Memory B cell (primary cell): ENCODE measurements around the gene SORCS2.
"Not testable (repeated sequence)": the region's sequence is repeated elsewhere in the genome, so short reads cannot be mapped to it uniquely, and the experiment has no call there.

Experiments used
- ATAC-seq: fragments of 150-1000 bp; cut with Tn5 transposase; 2 replicates; pipeline ENCODE4 v1.10.0; 2021; ENCODE audit warnings: low read depth, mild to moderate bottlenecking, moderate library complexity
- DNase-seq, 2 donors: peaks; one replicate each; pipeline ENCODE4 v3.0.0; 2022; ENCODE audit warnings: low spot score in 2 of 2
- H3K27ac Mint-ChIP-seq: one replicate; pipeline ENCODE4 v1.8.0; 2022; ENCODE audit warnings: mild to moderate bottlenecking, moderate library complexity, mixed read lengths
- H3K27me3 Mint-ChIP-seq: one replicate; pipeline ENCODE4 v1.8.0; 2022; ENCODE audit warnings: mixed read lengths
- H3K36me3 Mint-ChIP-seq: one replicate; pipeline ENCODE4 v1.8.0; 2022; ENCODE audit warnings: mild to moderate bottlenecking, mixed read lengths
- H3K4me1 Mint-ChIP-seq: one replicate; pipeline ENCODE4 v1.8.0; 2022; ENCODE audit warnings: mixed read lengths
- H3K4me3 Mint-ChIP-seq: one replicate; pipeline ENCODE4 v1.8.0; 2022; ENCODE audit warnings: mild to moderate bottlenecking, moderate library complexity, mixed read lengths
- H3K9me3 Mint-ChIP-seq: one replicate; pipeline ENCODE4 v1.8.0; 2022; ENCODE audit warnings: mixed read lengths

SORCS2 gene

DNA sequence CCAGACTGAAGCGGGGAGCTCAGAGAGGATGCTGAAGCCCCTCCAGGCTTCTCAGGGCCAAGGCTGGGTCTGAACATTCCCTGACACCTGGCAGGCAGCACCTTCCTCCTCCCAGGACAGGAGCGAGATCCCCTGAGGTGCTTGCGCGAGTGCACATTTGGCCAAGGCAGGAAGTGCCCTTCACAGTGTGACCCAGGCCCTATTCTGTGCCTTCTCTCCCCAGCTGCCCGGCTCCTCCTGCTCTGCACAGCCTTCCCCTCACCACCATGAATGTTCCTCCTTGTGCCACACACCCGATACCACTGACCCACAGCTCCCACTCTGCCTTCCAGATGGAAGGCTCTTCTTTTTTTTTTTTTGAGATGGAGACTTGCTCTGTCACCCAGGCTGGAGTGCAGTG lies 259.5 kb downstream of the SORCS2 start:
- no peaks in the 10 kb centered on the region for H3K36me3 Mint-ChIP-seq
- ATAC-seq (no peak), DNase-seq (no peak)
- H3K9me3 Mint-ChIP-seq = peaks cover 3% of the 10 kb centered on the region
- H3K27ac Mint-ChIP-seq = no peak overlapping the region
- H3K4me1 Mint-ChIP-seq = no peaks in the 10 kb centered on the region
- no peak overlapping the region for H3K4me3 Mint-ChIP-seq
- peaks cover 1% of the 10 kb centered on the region for H3K27me3 Mint-ChIP-seq

- H3K27me3 Mint-ChIP-seq, H3K36me3 Mint-ChIP-seq, H3K4me3 Mint-ChIP-seq, H3K9me3 Mint-ChIP-seq, H3K4me1 Mint-ChIP-seq, ATAC-seq, DNase-seq: not testable (repeated sequence)
- H3K27ac Mint-ChIP-seq = peak overlapping the region; percentile 58
Observed at GRCh38 chr4:7452802-7453201, 260.5 kb downstream of the SORCS2 start.

DNA sequence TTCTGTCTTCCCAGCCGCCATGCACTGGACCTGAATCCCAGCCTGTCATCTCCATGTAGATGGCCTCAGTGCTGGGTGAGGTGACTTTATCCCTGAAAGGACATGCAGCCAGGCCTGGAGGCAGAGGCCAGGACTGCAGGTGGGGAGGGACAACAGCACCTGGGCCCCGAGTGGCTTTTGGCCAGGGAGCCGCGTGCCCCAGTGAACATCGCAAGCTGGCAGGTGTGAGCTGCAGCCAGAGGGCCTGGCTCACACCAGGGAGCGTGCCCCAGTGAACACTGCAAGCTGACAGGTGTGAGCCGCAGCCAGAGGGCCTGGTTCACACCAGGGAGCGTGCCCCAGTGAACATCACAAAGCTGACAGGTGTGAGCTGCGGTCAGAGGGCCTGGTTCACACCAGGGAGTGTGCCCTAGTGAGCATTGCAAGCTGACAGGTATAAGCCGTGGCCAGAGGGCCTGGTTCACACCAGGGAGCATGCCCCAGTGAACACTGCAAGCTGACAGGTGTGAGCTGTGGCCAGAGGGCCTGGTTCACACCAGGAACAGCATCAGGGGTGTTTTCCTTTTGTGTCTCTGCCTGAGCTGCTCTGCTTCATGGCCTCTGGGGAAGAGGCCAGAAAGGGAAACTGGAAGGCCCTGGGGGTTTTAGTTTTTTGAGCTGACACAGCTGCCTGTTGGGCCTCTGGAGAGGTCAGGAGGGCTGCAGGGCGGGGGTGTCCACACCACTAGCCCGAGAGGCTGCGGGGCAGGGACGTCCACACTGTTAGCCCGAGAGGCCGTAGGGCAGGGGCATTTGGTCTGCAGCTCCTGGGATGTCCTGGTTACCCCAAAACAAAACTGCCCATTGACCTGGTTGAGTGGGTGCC lies 265.1 kb downstream of the SORCS2 start:
- ATAC-seq (no peak), DNase-seq (no peak)
- no peak overlapping the region for H3K27ac Mint-ChIP-seq
- H3K9me3 Mint-ChIP-seq = peaks cover 3% of the 10 kb centered on the region
- H3K4me3 Mint-ChIP-seq = no peak overlapping the region
- no peaks in the 10 kb centered on the region for H3K36me3 Mint-ChIP-seq
- H3K4me1 Mint-ChIP-seq = no peaks in the 10 kb centered on the region
- peaks cover 3% of the 10 kb centered on the region for H3K27me3 Mint-ChIP-seq

DNA sequence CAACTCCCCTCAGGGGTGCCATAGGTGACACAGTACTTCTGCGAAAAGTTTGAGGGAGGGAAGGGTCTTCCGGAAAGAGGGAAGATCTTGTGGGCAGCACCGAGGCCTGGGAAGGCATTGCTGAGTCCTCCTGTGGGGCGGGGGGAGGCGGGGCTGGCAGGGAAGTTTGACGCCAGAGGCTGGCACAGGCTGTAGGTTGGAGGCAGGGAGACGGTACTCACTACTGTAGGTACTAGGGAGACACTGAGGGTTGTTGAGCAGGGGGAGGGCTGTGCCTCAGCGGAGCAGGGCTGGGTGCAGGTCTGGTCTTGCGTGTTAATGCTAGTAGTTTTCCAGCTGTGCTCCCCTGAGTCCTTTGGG lies 265.7 kb downstream of the SORCS2 start:
- Mint-ChIP-seq H3K36me3 (no peaks in the 10 kb centered on the region), H3K27me3 (peaks cover 2% of the 10 kb centered on the region), H3K4me1 (no peaks in the 10 kb centered on the region), H3K9me3 (no peaks in the 10 kb centered on the region), H3K4me3 (no peak overlapping the region), H3K27ac (no peak overlapping the region)
- DNase-seq = no peak
- ATAC-seq = no peak

DNA sequence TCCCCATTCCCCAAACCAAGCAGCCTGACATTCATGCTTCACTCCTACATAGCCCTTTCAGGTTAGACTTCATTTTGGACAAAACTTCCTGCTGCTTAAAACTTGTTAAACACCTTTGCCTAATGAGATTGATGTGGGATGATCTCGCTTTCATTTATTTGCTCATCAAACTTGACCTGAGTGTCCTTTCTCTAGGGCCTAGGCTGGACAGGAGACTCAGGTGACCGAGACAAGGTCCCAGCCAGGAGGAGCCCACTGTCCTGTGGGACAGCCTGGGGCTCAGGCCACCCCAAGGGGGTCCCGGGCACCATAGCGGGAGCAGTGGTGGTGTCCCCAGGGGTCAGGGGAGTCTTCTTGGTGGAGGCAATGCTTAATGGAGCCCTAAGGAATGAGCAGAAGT lies 266.1 kb downstream of the SORCS2 start:
- Mint-ChIP-seq H3K36me3 (no peaks in the 10 kb centered on the region), H3K4me1 (no peaks in the 10 kb centered on the region), H3K27me3 (peaks cover 2% of the 10 kb centered on the region), H3K9me3 (no peaks in the 10 kb centered on the region), H3K4me3 (no peak overlapping the region), H3K27ac (no peak overlapping the region)
- DNase-seq = no peak
- ATAC-seq = no peak

DNA sequence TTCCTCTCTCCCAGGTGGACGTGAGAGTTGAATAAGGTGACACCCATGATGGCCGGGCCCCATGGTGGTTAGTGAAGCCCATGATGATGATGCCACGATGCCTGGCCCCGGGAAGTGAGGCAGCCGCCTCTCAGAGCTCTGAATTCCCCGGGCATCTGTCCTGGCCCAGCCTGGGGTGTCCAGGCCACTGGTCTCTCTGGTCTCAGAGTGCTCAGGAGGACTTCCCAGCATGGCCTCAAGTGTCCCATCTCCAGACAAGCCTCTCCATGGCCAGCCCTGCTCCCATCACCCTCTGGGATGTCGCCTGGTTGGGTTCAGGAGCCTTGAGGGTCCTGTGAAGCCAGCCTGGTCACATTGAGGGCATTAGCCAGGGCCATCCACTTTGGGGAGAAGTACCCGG lies 267.1 kb downstream of the SORCS2 start:
- DNase-seq = no peak
- Mint-ChIP-seq H3K36me3 (no peaks in the 10 kb centered on the region), H3K27me3 (peaks cover 2% of the 10 kb centered on the region), H3K4me1 (no peaks in the 10 kb centered on the region), H3K9me3 (no peaks in the 10 kb centered on the region), H3K4me3 (no peak overlapping the region), H3K27ac (no peak overlapping the region)
- no peak for ATAC-seq

DNA sequence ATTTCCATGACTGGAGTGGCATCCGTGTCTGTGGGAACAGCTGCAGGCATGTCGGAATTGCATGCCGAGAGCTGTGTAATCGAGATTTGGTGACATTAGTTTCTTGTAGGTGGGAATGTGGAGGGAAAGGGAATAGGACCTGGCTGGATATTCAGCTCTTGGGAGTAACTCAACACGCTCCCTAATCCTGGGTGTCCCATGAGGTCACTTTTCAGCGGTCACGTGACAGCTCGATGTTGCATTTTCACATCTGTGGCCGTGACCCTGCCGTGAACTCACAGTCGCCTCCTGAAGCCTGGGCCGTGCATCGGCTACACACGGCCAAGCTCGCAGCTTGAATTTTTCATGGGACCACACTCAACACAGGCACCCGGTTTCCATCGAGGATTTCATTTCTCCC lies 268.2 kb downstream of the SORCS2 start:
- ATAC-seq (no peak), DNase-seq (no peak)
- no peaks in the 10 kb centered on the region for H3K4me1 Mint-ChIP-seq
- peaks cover 2% of the 10 kb centered on the region for H3K27me3 Mint-ChIP-seq
- no peaks in the 10 kb centered on the region for H3K9me3 Mint-ChIP-seq
- no peaks in the 10 kb centered on the region for H3K36me3 Mint-ChIP-seq
- H3K4me3 Mint-ChIP-seq = no peak overlapping the region
- H3K27ac Mint-ChIP-seq = no peak overlapping the region

GRCh38 chr4:7461230-7461629 lies 268.9 kb downstream of the SORCS2 start:
- Mint-ChIP-seq H3K27me3 (peaks cover 2% of the 10 kb centered on the region), H3K9me3 (no peaks in the 10 kb centered on the region), H3K27ac (no peak overlapping the region), H3K4me1 (no peaks in the 10 kb centered on the region), H3K4me3 (no peak overlapping the region), H3K36me3 (no peaks in the 10 kb centered on the region)
- DNase-seq (no peak), ATAC-seq (no peak)

DNA sequence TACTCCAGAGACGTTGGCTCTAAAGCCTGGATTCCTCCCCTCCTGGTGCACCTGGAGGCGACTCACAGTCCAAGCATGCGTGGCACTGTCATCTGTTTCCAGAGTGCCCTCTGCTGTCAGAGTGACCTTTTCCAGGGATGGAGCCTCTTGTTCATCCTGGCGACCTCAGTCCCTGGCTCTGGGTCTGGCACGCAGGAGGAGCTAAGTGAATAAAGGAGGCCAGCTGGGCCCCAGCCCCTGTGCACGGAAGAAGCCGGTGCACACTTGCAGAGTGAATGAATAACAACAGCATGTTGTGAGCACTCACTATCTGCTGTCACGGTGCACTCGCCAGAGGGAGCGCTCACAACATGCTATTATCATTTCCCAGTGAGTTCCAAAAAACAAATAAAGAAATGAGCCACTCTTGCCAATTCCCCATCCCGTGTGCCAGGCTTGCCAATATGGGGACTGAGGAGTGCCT lies 270.2 kb downstream of the SORCS2 start:
- no peak overlapping the region for H3K4me3 Mint-ChIP-seq
- H3K9me3 Mint-ChIP-seq = no peaks in the 10 kb centered on the region
- H3K4me1 Mint-ChIP-seq = no peaks in the 10 kb centered on the region
- H3K36me3 Mint-ChIP-seq = no peaks in the 10 kb centered on the region
- DNase-seq (no peak), ATAC-seq (no peak)
- H3K27ac Mint-ChIP-seq = no peak overlapping the region
- H3K27me3 Mint-ChIP-seq = peaks cover 2% of the 10 kb centered on the region

GRCh38 chr4:7463566-7464258 lies 271.4 kb downstream of the SORCS2 start:
- H3K9me3 Mint-ChIP-seq = no peaks in the 10 kb centered on the region
- no peaks in the 10 kb centered on the region for H3K4me1 Mint-ChIP-seq
- H3K27me3 Mint-ChIP-seq = peaks cover 2% of the 10 kb centered on the region
- no peaks in the 10 kb centered on the region for H3K36me3 Mint-ChIP-seq
- no peak overlapping the region for H3K27ac Mint-ChIP-seq
- no peak overlapping the region for H3K4me3 Mint-ChIP-seq
- ATAC-seq = no peak
- no peak for DNase-seq

GRCh38 chr4:7464259-7464655 lies 271.9 kb downstream of the SORCS2 start:
- no peaks in the 10 kb centered on the region for H3K4me1 Mint-ChIP-seq
- peaks cover 4% of the 10 kb centered on the region for H3K27me3 Mint-ChIP-seq
- H3K36me3 Mint-ChIP-seq = no peaks in the 10 kb centered on the region
- no peak overlapping the region for H3K4me3 Mint-ChIP-seq
- no peaks in the 10 kb centered on the region for H3K9me3 Mint-ChIP-seq
- DNase-seq (no peak), ATAC-seq (no peak)
- no peak overlapping the region for H3K27ac Mint-ChIP-seq

DNA sequence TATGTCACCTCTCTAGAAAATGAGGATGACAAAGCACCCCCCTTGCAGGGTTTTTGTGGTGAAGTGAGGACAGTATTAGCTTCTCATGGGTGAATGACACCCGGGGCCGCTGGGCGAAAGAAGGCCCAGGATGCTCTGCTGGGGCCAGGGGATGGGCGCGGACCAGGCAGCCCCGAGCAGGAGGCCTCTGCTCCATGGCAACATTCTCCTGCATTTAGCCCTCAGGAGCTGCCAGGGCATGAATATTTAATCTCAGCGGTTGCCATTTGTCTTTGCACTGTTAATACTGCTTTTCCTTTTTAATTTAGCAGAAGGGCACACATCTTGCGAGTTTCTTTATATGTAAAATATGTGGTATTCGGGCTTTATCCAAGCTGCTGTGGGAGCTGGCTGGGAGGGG lies 272.7 kb downstream of the SORCS2 start:
- Mint-ChIP-seq H3K27me3 (peaks cover 5% of the 10 kb centered on the region), H3K27ac (no peak overlapping the region), H3K4me1 (no peaks in the 10 kb centered on the region), H3K4me3 (no peak overlapping the region), H3K9me3 (no peaks in the 10 kb centered on the region), H3K36me3 (no peaks in the 10 kb centered on the region)
- no peak for ATAC-seq
- no peak for DNase-seq

DNA sequence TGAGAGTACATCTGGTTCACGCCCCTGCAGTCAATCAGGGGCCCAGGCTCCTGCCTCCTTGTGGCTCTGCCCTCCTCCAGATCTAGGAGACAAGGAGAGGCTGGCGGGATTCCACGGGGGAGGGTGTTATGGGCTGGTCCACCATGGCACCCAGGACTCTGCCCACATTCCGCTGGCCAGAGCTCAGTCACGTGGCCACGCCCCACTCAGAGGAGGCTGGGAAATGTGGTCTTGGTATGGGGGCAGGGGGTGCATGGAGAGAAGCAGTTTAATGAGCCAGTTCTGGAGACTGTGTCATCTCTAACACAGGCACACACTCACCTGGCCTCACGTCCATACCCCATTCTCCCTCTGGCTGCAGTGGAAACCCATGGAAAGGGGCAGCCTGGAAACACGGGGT lies 273.9 kb downstream of the SORCS2 start:
- ATAC-seq = no peak
- H3K9me3 Mint-ChIP-seq = no peaks in the 10 kb centered on the region
- DNase-seq = no peak
- H3K27me3 Mint-ChIP-seq = peaks cover 9% of the 10 kb centered on the region
- H3K36me3 Mint-ChIP-seq = no peaks in the 10 kb centered on the region
- H3K27ac Mint-ChIP-seq = no peak overlapping the region
- no peaks in the 10 kb centered on the region for H3K4me1 Mint-ChIP-seq
- H3K4me3 Mint-ChIP-seq = no peak overlapping the region

GRCh38 chr4:7466904-7467303 lies 274.6 kb downstream of the SORCS2 start:
- ATAC-seq (no peak), DNase-seq (no peak)
- peaks cover 9% of the 10 kb centered on the region for H3K27me3 Mint-ChIP-seq
- no peaks in the 10 kb centered on the region for H3K9me3 Mint-ChIP-seq
- no peaks in the 10 kb centered on the region for H3K4me1 Mint-ChIP-seq
- no peak overlapping the region for H3K27ac Mint-ChIP-seq
- H3K4me3 Mint-ChIP-seq = no peak overlapping the region
- H3K36me3 Mint-ChIP-seq = no peaks in the 10 kb centered on the region

DNA sequence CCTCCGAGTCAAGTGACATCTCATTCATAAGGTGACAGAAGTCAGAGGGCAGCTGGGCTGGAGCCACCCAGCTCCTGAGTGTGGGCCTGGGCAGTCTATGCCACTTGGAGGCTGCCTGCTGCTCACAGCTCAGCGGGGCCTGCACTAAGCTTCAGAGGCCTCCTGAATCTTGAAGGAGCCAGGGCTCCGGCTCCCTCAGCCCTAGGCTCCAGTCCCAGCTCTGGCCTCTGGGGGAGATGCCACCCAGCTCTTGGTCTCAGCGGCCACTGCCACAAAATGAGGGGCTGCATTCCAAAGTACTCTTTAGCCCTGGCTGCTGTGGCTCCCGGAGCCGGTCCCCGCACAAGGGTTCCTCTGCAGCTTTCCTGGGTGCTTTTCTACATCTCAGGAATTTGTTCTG lies 275.1 kb downstream of the SORCS2 start:
- H3K36me3 Mint-ChIP-seq = no peaks in the 10 kb centered on the region
- DNase-seq (no peak), ATAC-seq (no peak)
- H3K4me1 Mint-ChIP-seq = no peaks in the 10 kb centered on the region
- no peak overlapping the region for H3K4me3 Mint-ChIP-seq
- H3K27ac Mint-ChIP-seq = no peak overlapping the region
- H3K9me3 Mint-ChIP-seq = no peaks in the 10 kb centered on the region
- H3K27me3 Mint-ChIP-seq = peaks cover 15% of the 10 kb centered on the region
